Upper lobe of left lung (tissue), 4 donors: ENCODE results near the gene TMEM45A.

Source experiments
- EP300 ChIP-seq, 4 donors: sonication (generic); formaldehyde crosslinking; IDR thresholded peaks; one replicate each; pipeline ENCODE4 v1.5.1; 2017; ENCODE audit warnings: antibody characterized with exemption in 4 of 4, control low read depth in 2 of 4
- POLR2A ChIP-seq, 4 donors: fragments of 450-650 bp; IDR thresholded peaks; one replicate each; pipeline ENCODE4 v1.5.1; 2016 to 2017; ENCODE audit warnings: antibody characterized with exemption in 4 of 4, mild to moderate bottlenecking in 2 of 4
- POLR2AphosphoS5 ChIP-seq, 2 donors: sonication (generic); formaldehyde crosslinking; IDR thresholded peaks; one replicate each; pipeline ENCODE4 v1.5.1; 2017; ENCODE audit warnings: antibody characterized with exemption in 2 of 2
- TF ChIP-seq, protein P1 (sequence below), 6 experiments: fragments of 450-650 bp in 4 of 6; fragments of 200-600 bp in 2 of 6; sonication (generic) in 2 of 6; IDR thresholded peaks; one replicate each; pipeline ENCODE4 v1.5.1; 2016 to 2019; ENCODE audit warnings: antibody characterized with exemption in 6 of 6

DNA sequence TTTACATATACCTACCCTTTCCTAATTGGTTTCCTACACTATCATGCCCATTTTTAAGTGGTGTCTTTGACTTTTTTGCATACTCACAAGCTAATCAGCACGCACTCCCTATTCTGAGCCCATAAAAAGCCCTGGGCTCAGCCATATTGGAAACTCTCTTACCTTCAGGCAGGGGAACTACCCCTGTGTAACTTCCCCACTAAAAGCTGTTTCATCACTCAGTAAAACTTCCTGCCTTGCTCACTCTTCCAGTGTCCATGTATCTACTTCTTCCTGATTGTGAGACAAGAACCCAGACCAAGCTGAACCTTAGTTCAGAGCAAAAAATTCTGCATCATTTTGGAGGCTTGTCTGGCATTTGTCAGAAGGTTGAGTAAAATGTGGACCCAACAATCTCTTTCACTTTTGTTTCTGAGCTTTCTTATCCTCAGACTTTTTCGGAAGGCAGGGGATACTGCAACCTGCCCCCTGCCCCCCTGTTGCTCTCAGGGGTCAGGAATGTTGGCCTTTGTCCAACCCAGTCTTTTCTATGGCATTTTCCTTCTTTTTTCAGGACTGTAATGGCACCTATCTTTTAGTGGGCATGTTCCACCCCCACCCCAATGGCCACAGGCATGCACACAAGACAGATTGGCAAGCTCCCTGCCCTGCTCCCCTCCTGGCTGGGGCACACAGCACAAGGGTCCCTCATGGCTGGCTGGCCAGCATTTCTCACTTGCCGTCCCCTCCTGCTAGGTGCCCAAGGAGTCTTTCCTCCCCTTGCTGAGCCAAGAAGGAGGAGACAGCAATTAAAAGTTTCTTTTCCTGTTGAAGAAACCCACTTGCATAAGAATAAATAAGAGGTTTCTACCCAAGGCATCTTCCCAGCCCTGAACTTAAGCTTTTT is 26.3 kb upstream of the TMEM45A start:
- TF ChIP-seq, protein P1, sequence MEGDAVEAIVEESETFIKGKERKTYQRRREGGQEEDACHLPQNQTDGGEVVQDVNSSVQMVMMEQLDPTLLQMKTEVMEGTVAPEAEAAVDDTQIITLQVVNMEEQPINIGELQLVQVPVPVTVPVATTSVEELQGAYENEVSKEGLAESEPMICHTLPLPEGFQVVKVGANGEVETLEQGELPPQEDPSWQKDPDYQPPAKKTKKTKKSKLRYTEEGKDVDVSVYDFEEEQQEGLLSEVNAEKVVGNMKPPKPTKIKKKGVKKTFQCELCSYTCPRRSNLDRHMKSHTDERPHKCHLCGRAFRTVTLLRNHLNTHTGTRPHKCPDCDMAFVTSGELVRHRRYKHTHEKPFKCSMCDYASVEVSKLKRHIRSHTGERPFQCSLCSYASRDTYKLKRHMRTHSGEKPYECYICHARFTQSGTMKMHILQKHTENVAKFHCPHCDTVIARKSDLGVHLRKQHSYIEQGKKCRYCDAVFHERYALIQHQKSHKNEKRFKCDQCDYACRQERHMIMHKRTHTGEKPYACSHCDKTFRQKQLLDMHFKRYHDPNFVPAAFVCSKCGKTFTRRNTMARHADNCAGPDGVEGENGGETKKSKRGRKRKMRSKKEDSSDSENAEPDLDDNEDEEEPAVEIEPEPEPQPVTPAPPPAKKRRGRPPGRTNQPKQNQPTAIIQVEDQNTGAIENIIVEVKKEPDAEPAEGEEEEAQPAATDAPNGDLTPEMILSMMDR (IDR thresholded peaks at IDR 0.05): no peak
- TF ChIP-seq POLR2A (IDR thresholded peaks at IDR 0.05) (no peak), POLR2AphosphoS5 (IDR thresholded peaks at IDR 0.05) (no peak), EP300 (IDR thresholded peaks at IDR 0.05) (no peak)
